Panc1 (cell line): ENCODE data around the gene MBTPS1.

Experiments used
- POLR2AphosphoS5 ChIP-seq: IDR thresholded peaks from 2 replicates; pipeline ENCODE4 v1.6.1; 2012; ENCODE audit warnings: mild to moderate bottlenecking, low read depth, low read length, moderate library complexity
- SIN3A ChIP-seq: IDR thresholded peaks from 2 replicates; pipeline ENCODE4 v1.6.1; 2012; ENCODE audit warnings: low read depth, mild to moderate bottlenecking, low read length, moderate library complexity, borderline replicate concordance; ENCODE audit not compliant: insufficient read depth
- TF ChIP-seq, protein P1 (sequence below): fragments of 450-650 bp; IDR thresholded peaks from 2 replicates; pipeline ENCODE4 v1.5.1; 2017; ENCODE audit warnings: mild to moderate bottlenecking
- TF ChIP-seq, protein P2 (sequence below), 2 experiments: IDR thresholded peaks; 2 replicates each; pipeline ENCODE4 v1.6.1; 2011 to 2012; ENCODE audit warnings: low read depth in 2 of 2, control low read depth in 1 of 2, low read length in 1 of 2, mild to moderate bottlenecking in 1 of 2, moderate library complexity in 1 of 2; ENCODE audit not compliant: insufficient read depth in 1 of 2

- TF ChIP-seq, protein P1, sequence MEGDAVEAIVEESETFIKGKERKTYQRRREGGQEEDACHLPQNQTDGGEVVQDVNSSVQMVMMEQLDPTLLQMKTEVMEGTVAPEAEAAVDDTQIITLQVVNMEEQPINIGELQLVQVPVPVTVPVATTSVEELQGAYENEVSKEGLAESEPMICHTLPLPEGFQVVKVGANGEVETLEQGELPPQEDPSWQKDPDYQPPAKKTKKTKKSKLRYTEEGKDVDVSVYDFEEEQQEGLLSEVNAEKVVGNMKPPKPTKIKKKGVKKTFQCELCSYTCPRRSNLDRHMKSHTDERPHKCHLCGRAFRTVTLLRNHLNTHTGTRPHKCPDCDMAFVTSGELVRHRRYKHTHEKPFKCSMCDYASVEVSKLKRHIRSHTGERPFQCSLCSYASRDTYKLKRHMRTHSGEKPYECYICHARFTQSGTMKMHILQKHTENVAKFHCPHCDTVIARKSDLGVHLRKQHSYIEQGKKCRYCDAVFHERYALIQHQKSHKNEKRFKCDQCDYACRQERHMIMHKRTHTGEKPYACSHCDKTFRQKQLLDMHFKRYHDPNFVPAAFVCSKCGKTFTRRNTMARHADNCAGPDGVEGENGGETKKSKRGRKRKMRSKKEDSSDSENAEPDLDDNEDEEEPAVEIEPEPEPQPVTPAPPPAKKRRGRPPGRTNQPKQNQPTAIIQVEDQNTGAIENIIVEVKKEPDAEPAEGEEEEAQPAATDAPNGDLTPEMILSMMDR = no peak
- TF ChIP-seq, protein P2, sequence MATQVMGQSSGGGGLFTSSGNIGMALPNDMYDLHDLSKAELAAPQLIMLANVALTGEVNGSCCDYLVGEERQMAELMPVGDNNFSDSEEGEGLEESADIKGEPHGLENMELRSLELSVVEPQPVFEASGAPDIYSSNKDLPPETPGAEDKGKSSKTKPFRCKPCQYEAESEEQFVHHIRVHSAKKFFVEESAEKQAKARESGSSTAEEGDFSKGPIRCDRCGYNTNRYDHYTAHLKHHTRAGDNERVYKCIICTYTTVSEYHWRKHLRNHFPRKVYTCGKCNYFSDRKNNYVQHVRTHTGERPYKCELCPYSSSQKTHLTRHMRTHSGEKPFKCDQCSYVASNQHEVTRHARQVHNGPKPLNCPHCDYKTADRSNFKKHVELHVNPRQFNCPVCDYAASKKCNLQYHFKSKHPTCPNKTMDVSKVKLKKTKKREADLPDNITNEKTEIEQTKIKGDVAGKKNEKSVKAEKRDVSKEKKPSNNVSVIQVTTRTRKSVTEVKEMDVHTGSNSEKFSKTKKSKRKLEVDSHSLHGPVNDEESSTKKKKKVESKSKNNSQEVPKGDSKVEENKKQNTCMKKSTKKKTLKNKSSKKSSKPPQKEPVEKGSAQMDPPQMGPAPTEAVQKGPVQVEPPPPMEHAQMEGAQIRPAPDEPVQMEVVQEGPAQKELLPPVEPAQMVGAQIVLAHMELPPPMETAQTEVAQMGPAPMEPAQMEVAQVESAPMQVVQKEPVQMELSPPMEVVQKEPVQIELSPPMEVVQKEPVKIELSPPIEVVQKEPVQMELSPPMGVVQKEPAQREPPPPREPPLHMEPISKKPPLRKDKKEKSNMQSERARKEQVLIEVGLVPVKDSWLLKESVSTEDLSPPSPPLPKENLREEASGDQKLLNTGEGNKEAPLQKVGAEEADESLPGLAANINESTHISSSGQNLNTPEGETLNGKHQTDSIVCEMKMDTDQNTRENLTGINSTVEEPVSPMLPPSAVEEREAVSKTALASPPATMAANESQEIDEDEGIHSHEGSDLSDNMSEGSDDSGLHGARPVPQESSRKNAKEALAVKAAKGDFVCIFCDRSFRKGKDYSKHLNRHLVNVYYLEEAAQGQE (IDR thresholded peaks at IDR 0.05; ENCODE audit: insufficient read depth in 1 of 2, low read depth in 2 of 2, low read length in 1 of 2) = no peak
- TF ChIP-seq SIN3A = no peak
- no peak for TF ChIP-seq POLR2AphosphoS5
Observed at GRCh38 chr16:84105948-84106740, 10.6 kb downstream of the MBTPS1 start.
